H1 (cell line): ENCODE results near the gene ANK3.

Experiments used
- TBP ChIP-seq: IDR thresholded peaks from 2 replicates; pipeline ENCODE4 v1.6.1; 2011; ENCODE audit warnings: low read depth, low read length, improper control_type of control experiment
- TF ChIP-seq, protein P1 (sequence below): IDR thresholded peaks from 2 replicates; pipeline ENCODE4 v1.6.1; 2011; ENCODE audit warnings: low read length, improper control_type of control experiment

DNA sequence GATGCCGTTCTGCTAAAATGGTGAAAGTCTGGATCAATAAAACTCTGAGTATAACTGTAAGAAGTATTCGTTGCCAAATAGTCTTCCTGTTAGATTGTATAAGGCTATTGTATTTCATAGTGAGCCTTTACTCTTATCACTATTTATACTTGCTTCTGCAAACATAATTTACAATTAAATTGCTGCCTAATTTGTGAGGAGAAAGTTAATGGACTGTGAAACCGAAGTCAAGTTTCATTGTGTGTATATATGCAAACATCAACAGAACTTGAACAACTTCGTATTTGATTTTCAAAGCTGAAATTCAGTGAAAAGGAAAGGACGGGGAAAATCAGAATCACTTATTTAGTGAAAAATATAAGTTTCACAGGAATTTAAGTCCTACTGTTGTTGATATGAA lies 347.4 kb downstream of the ANK3 start:
- TF ChIP-seq, protein P1, sequence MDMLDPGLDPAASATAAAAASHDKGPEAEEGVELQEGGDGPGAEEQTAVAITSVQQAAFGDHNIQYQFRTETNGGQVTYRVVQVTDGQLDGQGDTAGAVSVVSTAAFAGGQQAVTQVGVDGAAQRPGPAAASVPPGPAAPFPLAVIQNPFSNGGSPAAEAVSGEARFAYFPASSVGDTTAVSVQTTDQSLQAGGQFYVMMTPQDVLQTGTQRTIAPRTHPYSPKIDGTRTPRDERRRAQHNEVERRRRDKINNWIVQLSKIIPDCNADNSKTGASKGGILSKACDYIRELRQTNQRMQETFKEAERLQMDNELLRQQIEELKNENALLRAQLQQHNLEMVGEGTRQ = no peak
- no peak for TF ChIP-seq TBP
